Stimulated activated CD4-positive, alpha-beta T cell treated with anti-CD3 and anti-CD28 coated beads, Interleukin-4, amount 100 ng/mL, for 1 hour (primary cell): ENCODE results near the gene HDHD2.
A peak's percentile ranks its signal among the peaks of the same experiment; 100 is the strongest.

ENCODE experiments used
- DNase-seq: peaks from one replicate; pipeline ENCODE4 v3.0.0-alpha.2; 2020

The HDHD2 gene

DNA sequence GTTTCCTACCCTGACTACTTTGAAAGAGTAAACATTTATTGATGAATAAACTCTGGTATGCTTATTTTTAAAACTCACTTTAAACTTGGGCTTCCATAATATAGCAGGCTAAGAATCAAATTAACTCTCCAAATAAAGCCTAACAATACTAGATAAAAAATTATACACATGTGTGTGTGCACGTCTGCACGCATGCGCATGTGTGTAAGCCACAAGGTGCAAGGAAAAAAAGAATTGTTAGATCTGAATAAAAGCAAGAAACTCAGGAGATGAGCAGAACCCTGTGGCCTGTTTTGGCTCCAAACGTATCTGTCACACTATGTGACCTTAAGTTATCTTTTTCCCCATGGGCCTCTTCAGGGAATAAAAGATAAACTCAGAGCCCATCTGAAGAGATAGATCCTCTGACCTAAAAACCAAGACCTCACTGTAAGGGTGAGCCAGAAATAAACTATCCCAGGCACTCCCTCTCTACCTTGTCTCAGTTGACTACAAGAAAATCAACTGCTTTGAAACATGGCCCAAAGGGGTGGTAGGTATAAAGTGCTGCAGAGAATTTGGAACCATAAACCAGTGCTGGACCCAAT is 6.3 kb downstream of the HDHD2 start:
- DNase-seq = no peak

DNA sequence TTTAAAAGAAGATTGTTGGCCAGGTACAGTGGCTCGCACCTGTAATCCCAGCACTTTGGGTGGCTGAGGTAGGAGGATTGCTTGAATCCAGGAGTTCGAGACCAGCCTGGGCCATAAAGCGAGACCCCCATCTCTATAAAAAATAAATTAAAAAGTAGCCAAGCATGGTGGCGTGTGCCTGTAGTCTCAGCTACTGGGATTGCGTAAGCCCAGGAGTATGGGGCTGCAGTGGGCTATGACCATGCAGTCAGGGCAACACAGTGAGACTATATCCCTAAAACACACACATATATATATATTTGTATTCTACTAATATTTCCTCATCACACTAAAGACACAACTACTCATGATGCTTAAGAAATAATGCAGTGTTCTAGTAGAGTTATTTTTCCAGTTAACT is 7.1 kb downstream of the HDHD2 start:
- no peak for DNase-seq

DNA sequence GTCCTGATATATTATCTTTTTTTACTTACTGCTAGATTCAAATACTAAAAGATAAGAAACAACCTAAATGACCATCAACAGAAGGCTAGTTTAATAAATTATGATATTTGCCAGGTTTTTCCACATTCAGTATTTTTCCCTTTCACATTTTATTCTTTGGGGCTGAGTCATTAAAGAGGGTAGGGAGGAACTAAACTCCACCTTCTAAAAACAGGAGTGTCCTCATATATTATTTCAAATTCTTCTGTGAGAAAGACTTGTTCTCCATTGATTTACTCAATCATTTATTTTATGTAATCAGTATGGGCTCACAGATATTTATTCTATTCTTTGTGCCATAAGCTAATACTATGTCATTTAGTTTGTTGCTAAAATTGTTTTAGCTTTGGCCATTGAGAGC is 9.0 kb downstream of the HDHD2 start:
- DNase-seq = no peak

DNA sequence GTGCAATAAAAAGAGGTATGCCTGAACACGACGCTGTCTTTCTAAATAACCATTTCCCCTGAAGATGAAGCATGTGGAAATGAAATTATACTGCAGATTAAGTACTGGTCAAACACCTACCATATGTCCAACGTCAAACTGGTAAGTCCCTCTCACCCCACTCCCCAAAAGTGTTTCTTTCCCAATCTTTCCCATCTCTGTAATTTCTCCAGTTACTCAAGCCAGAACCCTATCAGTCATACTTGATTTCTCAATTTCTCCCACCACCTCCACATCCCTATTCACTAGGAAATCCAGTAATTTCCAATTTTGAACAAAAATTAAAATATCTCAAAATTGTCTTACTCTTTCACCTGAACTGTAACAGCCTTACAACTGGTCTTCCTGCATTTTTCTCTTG is 29.2 kb downstream of the HDHD2 start:
- no peak for DNase-seq

DNA sequence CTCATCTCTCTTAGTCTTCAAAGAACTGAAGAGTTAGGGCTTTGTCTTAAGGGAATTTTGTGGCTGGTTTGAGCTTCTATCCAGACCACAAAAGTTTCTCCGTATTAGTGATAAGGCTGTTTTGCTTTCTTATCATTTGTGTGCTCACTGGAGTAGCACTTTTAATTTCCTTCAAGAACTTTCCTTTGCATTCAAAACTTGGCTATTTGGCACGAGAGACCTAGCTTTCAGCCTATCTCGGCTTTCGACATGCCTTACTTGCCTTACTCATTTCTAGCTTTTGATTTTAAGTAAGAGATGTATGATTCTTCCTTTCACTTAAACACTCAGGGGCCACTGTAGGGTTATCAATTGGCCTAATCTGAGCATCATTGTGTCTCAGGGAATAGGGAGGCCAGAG is 29.9 kb downstream of the HDHD2 start:
- DNase-seq = no peak

DNA sequence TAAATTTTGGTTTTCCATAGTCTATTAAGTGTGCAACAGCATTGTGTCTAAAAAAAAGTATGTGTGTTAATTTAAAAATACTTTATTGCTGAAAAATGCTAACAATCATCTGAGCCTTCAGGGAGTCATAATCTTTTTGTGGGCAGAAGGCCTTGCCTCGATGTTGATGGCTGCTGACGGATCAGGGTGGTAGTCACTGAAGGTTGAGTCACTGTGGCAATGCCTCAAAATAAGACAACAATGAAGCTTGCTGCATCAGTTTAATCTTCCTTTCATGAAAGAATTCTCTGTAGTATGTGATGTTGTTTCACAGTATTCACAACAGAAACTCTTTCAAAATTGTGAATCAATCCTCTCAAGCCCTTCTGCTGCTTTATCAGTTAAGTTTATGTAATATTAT is 31.3 kb downstream of the HDHD2 start:
- no peak for DNase-seq

DNA sequence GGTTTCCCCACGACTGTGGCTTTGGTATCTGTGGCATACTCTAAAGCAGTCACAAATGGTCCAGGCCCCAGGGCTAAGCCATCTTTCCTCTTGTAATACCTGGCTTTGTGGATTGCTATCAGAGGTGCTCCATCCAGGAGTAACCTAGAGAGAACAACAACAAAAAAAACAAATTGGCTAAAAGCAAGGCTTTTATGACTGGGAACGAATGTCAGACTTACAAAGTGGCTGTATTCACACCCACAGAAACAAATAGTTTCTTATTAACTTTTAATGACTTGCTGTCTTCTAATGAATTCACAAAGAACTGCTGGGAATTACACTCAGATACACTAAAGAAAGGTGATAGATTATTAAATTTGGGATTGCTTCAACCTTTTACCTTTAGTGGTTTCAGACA is 35.1 kb downstream of the HDHD2 start:
- no peak for DNase-seq

DNA sequence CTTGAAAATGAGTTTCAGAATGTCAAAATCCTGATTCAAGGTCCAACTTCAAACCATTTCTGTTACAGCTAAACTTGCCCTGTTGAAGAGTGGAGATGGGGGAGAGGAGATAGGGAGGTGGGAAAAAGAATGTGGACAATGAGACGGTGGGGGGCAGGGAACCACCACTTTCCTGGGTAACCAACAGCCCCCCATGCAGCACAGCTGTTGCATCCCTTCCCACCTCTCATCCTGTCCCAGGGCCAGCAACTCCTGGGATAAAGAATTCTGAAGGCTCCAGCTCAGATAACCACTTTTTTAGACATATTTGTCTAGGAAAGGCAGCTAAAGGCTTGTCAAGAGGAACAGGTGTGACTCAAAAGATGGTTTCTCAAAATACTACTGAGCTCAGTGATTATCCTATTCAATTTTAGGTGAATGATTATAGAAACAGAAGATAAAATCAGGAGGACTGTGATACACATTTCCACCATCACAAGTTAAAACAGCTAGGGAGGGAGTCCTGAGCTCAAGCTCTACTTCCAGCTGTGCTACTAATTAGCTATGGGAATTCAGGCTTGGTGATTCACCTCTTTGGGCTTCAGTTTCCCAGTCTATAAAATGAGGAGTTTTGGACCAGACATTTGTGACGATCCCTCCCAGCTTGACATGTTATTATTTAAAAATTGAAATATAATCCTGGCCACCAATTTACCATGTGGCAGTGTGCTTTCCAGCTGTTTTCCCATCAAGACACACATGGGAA is 36.3 kb downstream of the HDHD2 start:
- DNase-seq = no peak

DNA sequence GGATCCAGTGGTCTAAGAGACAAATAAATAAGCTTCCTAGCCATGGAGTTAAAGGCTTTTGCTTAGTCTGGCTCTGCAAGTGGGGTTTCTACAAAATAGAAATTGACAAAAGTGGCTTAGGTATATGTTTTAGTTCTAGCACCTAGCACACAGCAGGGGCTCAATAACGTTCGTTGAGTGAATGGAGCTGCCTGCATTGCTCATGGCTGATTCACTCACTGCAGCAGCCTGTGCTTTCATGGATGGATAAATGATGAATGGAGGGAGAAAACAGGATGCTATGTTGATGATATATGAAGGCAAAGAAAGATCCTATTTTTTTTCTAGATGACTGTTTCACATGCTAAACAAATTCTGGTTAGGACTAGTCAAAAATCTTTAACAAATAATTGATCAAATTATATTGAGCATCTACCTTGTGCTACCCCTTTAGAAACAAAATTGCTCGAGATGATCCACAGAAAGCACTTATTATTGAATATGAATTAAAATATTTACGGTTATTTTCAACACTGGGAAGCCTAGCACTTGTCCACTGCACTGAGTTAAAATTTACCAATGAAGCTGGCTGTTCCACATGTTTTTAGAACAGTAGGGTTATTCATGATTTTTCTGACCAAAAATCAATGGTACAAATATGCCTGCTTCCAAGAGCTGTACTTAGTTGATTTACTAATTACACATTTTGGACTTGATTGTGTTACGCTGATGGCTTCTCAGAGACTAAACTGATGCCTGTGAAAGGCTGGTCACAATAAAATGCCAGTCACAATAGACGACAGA is 39.6 kb downstream of the HDHD2 start:
- DNase-seq = no peak

DNA sequence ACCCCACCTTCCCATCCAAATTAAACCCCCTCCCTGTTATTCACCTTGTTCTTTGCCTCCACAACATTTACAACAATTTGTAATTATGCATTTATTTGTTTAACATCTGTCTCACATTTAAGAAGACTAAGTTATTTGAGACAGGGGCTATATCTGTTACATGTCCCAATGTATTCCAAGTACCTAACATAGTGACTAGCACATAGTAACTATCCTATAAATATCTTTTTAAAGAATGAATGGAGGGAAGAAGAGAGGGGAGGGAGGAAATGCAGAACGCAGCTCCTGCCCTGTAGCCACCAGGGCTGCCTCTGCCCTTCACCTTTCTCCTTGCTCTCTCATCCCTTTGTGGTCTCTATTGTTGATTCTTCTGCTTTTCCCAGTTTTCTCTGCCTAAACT is 40.6 kb downstream of the HDHD2 start:
- DNase-seq = no peak

DNA sequence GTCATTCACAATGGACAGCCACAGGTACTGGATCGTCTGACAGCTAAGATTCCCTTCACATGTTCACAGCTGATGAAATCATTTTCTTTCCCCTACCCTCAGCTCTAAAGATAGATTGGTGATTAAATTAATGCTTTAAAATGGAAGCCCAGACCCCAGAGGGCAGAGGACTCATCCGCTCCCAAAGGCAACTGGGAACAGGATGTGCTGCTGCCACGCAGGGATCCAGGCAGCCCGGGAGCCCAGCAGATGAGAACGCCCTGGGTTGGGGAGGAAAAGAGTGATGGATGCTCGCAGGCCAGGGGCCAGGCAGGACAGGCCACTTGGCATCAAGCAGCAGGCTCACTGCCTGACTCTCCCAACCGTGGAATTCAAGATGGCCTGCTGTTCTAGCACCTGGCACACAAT is 41.3 kb downstream of the HDHD2 start:
- DNase-seq = no peak

DNA sequence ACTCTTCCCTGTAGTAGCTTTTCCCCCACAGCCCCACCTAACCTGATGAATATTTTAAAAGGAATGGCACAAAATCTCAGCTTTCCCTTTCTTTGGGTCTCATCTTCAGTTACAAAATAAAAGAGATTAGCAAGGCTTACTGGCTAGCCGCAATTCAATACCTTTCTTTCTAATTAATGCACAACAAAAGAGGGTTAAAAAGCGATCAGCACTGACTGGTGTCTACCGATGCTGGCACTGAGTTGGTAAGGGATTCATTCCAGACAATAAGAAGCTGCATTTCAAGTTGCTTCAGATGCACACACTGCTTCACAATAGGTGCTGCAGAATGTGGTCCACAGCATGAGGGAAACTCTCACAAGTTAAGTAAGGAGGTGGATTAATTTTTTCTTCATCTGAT is 41.9 kb downstream of the HDHD2 start:
- no peak for DNase-seq

DNA sequence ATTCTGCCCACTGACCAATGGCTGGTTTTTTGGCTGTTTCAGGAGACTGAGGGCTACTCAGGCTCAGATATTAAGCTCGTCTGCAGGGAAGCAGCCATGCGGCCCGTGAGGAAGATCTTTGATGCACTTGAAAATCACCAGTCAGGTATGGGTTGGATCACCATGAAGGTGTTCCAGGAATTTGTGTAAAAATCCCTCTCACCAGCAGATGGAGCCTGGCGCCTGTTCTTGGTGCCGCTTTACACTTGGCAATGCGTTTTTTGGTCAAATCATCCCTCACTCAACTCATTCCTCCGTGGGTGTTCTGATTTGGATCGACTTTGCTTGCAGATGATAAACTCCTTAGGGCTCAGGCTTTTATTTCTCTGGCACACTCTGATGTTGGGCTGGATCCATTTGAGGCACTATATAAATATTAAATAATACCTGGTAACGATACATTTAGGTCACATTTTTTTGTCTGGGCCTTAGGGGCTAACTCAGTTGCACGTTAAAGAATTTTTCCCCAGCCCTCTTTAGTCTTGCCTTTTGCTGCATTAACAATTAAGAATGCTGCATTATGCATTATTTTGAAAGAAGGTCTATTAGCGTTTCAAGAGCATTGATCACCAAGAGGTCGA is 50.0 kb downstream of the HDHD2 start:
- DNase-seq = peak; percentile 50

DNA sequence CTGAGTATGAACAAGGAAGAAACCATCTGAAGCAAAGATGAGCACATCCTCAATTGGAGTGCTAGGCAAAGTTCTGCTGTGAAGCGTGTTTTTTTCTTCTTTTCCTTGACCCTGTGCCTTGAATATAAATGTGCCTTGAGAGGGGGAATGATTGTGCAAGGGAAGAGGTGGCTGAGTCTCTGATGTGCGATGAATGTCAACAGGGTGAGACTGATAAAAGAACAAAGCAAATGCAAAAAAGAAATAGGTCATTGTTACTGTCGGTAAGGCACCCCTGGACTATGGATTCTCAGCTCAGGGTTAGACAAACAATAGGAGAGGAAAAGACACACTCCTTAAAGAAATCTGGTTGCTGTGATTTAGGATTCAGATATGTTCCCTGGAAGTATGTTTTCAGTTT is 54.5 kb downstream of the HDHD2 start:
- DNase-seq = no peak

DNA sequence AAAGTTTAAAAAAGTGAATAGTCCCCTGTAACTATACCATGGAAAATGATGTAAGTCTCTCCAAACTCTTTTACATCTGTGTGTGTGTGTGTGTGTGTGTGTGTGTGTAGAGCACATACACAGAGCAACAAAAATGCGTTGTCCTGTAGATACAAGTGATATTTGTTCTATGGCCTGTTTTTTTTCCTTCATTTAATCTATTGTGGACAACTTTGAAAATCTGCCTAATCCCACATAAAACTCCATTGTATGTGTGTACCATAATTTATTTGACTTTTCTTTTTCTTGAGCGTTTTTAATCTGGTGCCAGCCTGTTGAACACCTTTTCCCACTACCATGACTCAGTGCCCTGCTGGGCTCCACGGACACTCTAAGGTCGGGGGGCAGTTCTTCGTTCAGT is 62.6 kb downstream of the HDHD2 start:
- no peak for DNase-seq

DNA sequence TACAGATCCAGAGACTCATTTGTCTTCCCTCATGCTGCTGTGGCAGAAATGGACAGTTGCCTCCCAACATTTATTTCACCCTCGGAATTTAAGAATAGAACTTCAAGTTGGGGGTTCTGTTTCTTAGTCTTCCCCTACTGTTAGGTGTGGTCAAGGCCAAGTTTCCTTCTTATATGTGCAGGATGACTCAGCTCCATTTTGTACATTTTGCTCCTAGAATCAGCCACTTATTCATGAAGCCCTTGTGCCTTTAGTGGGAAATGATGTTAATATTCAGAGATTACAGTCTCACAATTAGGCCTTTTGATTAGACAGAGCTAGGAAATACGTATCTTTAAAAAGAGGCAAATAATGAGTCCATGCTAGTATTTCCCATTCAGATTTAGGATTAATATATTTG is 68.7 kb downstream of the HDHD2 start:
- DNase-seq = no peak

DNA sequence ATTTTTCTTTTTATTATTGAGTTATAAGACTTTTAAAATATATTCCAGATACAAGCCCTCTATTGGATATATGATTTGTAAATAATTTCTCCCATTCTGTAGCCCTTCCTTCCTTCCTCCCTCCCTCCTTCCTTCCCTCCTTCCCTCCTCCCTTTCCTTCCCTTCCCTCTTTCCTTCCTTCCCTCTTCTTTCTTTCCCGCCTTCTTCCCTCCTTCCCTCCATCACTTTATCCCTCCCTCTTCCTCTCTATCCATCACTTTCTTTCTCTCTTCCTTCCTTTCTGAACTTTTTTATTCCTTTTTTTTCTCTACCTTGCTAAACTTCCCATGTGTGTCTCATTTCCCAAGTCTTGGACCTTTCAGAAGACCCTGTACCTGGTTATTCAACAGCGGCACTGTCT is 69.4 kb downstream of the HDHD2 start:
- no peak for DNase-seq

DNA sequence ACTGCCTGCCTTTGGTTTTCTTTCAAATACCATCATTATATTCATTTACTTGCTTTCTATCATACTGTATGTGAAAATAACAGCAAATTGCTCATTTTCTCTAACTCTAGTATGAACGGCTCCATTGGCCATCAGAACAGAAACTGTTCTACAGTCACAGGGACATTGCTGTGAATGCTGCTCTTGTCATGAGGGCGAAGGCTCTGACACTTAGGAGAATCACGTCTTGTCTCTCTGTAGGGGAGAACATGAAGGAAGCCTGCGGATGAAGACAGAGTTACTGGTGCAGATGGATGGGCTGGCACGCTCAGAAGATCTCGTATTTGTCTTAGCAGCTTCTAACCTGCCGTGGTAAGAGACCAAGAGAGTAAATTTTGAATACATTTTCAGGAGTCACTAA is 73.2 kb downstream of the HDHD2 start:
- DNase-seq = no peak

DNA sequence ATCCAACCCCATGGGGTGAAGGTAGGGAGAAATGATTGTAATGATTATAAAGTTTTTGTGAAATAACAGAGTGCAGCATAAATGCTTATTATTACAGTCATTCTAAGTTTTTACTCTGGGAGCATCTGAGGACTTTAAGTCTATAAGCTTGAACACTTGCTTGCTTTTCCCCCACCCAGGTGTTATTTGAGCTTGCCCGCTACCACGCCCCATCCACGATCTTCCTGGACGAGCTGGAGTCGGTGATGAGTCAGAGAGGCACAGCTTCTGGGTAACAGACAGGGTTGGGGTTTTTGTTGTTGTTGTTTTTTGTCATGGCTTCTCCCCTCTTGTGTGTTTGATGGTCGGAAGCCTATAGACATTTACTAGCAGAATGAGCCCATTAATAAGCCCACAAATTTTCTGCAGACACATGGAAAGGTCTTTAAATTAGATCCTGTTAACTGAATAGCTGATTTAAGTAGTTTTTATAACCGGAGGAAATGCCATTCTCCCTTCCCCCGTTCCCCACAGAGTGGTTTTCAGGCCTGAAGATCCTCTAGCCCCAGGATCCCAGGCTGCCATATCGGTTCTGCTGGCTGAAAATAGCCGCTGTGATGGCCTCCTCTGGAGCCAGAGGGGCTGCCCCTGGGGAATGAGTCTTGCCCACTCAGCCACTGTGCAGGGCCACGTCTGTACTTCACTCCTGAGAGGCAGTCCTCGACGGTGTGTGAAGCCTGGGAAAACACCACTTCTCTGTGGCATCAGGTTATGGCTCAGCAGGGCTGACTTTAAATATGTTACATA is 75.0 kb downstream of the HDHD2 start:
- no peak for DNase-seq

DNA sequence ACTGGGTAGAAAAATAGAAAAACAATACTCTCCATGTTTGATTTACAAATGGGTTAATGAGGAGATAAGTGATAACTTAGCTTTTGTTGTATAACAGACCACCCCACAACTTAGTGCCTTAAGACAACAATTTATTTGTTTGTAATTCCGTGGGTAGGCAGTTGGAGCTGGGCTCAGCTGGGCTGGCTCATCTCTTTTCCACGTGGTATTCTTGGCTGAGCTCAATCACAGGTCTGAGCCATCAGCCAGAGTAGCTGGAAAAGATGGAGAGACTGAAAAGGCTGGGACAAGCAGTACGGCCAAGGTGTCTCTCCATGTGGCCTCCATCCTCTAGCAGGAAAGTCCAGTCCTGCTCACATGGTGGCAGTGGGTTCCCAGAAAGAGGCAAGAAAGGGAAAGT is 82.7 kb downstream of the HDHD2 start:
- DNase-seq = no peak

DNA sequence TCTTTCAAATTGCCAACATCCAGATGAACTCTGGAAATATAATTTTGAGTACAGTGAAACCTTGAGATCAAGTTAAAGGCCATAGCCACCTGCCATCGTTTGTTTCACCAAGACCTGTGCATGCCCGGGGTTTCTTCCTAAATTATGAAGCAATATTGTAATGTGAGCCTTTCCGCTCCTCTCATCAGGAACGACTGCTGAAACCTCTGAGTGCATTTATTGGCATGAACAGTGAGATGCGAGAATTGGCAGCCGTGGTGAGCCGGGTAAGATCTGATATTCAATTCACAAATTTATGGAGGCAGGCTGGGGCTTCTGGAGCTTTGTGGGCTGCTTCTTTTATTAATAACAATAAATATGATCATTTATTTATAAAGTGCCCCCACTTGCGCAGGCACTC is 87.2 kb downstream of the HDHD2 start:
- DNase-seq = no peak

DNA sequence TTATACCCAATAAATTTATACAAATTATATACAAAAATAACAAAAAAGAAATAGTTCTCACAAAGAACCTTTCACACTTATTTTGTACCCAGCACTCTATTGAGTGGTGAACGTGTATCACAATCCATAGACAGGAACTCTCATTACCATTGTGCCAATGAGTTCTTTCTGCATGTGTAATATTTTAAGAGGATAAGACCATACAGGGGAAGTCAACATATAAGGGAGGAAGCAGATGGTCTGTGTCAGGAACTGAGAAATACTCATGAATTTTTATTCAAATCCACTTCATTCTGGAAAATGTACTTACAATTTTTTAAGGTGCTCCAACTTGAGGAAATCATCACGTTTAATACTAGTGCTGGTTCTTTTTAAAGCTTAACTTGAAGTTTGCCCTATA is 87.8 kb downstream of the HDHD2 start:
- DNase-seq = no peak
